Measurements from ENCODE around the gene KRTAP4-8. TPM values are rescaled to one million over a fixed set of nuclear protein-coding genes. Genes with fewer than 3 reads are reported as not detected.
"Not testable (repeated sequence)": the region's sequence is repeated elsewhere in the genome, so short reads cannot be mapped to it uniquely, and the experiment has no call there.

Gene KRTAP4-8
- total and polyA plus RNA-seq, 9 donors: not detected

GRCh38 chr17:41108728-41109386 is 10.9 kb upstream of the KRTAP4-8 start:
- no CpG with 5 or more reads among the region's 1 CpG for WGBS (ENCODE audit: insufficient coverage)
- DNase-seq: not testable (repeated sequence)

GRCh38 chr17:41107941-41108450 is 10.1 kb upstream of the KRTAP4-8 start:
- no CpG with 5 or more reads among the region's 1 CpG for WGBS (ENCODE audit: insufficient coverage)

More at GRCh38 chr17:41108728-41109386, 10.9 kb upstream of the KRTAP4-8 start:
- H3K4me1 ChIP-seq (ENCODE audit: control insufficient read depth, insufficient read depth, low read length); H3K4me3 ChIP-seq (ENCODE audit: low read length); H3K36me3 ChIP-seq (ENCODE audit: control insufficient read depth, insufficient read depth, low read length); H3K27ac ChIP-seq (ENCODE audit: low read length); H3K27me3 ChIP-seq (ENCODE audit: control insufficient read depth, insufficient read depth, low read length); H3K9me3 ChIP-seq (replicated peaks; ENCODE audit: control insufficient read depth, low read depth, low read length): not testable (repeated sequence)

GRCh38 chr17:41105347-41105746 is 7.4 kb upstream of the KRTAP4-8 start, which contains the start of gene KRTAP4-9:
TSS of gene KRTAP4-9 (plus strand) at chr17:41105389. CDS start at chr17:41105389, 0 bp downstream.
- DNase-seq; H3K27me3 ChIP-seq (ENCODE audit: control insufficient read depth, insufficient read depth, low read length); H3K27ac ChIP-seq (ENCODE audit: low read length); H3K4me3 ChIP-seq (ENCODE audit: low read length); H3K4me1 ChIP-seq (ENCODE audit: control insufficient read depth, insufficient read depth, low read length); H3K9me3 ChIP-seq (replicated peaks; ENCODE audit: control insufficient read depth, low read depth, low read length); H3K36me3 ChIP-seq (ENCODE audit: control insufficient read depth, insufficient read depth, low read length): not testable (repeated sequence)
- 59% methylated on average over 9 of the region's 10 CpGs for WGBS (ENCODE audit: insufficient coverage)

More at GRCh38 chr17:41107941-41108450, 10.1 kb upstream of the KRTAP4-8 start:
- no peak overlapping the region for H3K4me3 ChIP-seq (ENCODE audit: low read length)
- no peaks in the 10 kb centered on the region for H3K36me3 ChIP-seq (ENCODE audit: control insufficient read depth, insufficient read depth, low read length)
- H3K27me3 ChIP-seq (ENCODE audit: control insufficient read depth, insufficient read depth, low read length): no peaks in the 10 kb centered on the region
- no peaks in the 10 kb centered on the region for H3K4me1 ChIP-seq (ENCODE audit: control insufficient read depth, insufficient read depth, low read length)
- no peak overlapping the region for H3K27ac ChIP-seq (ENCODE audit: low read length)
- H3K9me3 ChIP-seq (replicated peaks; ENCODE audit: control insufficient read depth, low read depth, low read length): no peaks in the 10 kb centered on the region
- no peak for DNase-seq

- H3K4me3 ChIP-seq (ENCODE audit: low read length); H3K4me1 ChIP-seq (ENCODE audit: control insufficient read depth, insufficient read depth, low read length); DNase-seq; H3K36me3 ChIP-seq (ENCODE audit: control insufficient read depth, insufficient read depth, low read length); H3K27ac ChIP-seq (ENCODE audit: low read length); H3K27me3 ChIP-seq (ENCODE audit: control insufficient read depth, insufficient read depth, low read length); H3K9me3 ChIP-seq (replicated peaks; ENCODE audit: control insufficient read depth, low read depth, low read length): not testable (repeated sequence)
- WGBS (ENCODE audit: insufficient coverage): no CpG with 5 or more reads among the region's 2 CpGs
Observed at GRCh38 chr17:41104386-41105038, 6.6 kb upstream of the KRTAP4-8 start.

GRCh38 chr17:41103896-41104295 is 6.0 kb upstream of the KRTAP4-8 start:
- DNase-seq: no peak
- Histone ChIP-seq H3K36me3 (ENCODE audit: control insufficient read depth, insufficient read depth, low read length) (no peaks in the 10 kb centered on the region), H3K9me3 (replicated peaks; ENCODE audit: control insufficient read depth, low read depth, low read length) (no peaks in the 10 kb centered on the region), H3K27ac (ENCODE audit: low read length) (no peak overlapping the region), H3K27me3 (ENCODE audit: control insufficient read depth, insufficient read depth, low read length) (no peaks in the 10 kb centered on the region), H3K4me1 (ENCODE audit: control insufficient read depth, insufficient read depth, low read length) (no peaks in the 10 kb centered on the region), H3K4me3 (ENCODE audit: low read length) (no peak overlapping the region)
- no CpG with 5 or more reads among the region's 1 CpG for WGBS (ENCODE audit: insufficient coverage)

- no peak for DNase-seq
- no peaks in the 10 kb centered on the region for H3K9me3 ChIP-seq (replicated peaks; ENCODE audit: control insufficient read depth, low read depth, low read length)
- no peaks in the 10 kb centered on the region for H3K27me3 ChIP-seq (ENCODE audit: control insufficient read depth, insufficient read depth, low read length)
- no peak within 1 kb of the TSS for H3K27ac ChIP-seq (ENCODE audit: low read length)
- H3K4me1 ChIP-seq (ENCODE audit: control insufficient read depth, insufficient read depth, low read length): no peaks in the 10 kb centered on the region
- H3K4me3 ChIP-seq (ENCODE audit: low read length): no peak within 1 kb of the TSS
- WGBS (ENCODE audit: insufficient coverage): 41% methylated on average over 9 of the region's 10 CpGs
- no peaks in the 10 kb centered on the region for H3K36me3 ChIP-seq (ENCODE audit: control insufficient read depth, insufficient read depth, low read length)
Observed at GRCh38 chr17:41101586-41102259, 3.8 kb upstream of the KRTAP4-8 start, which contains the start of gene KRTAP4-16. TSS of gene KRTAP4-16 (minus strand) at chr17:41102209. CDS start at chr17:41102209, 0 bp downstream.

GRCh38 chr17:41099682-41100480 is 1.9 kb upstream of the KRTAP4-8 start:
- H3K36me3 ChIP-seq (ENCODE audit: control insufficient read depth, insufficient read depth, low read length); H3K9me3 ChIP-seq (replicated peaks; ENCODE audit: control insufficient read depth, low read depth, low read length); DNase-seq; H3K27ac ChIP-seq (ENCODE audit: low read length); H3K4me1 ChIP-seq (ENCODE audit: control insufficient read depth, insufficient read depth, low read length); H3K27me3 ChIP-seq (ENCODE audit: control insufficient read depth, insufficient read depth, low read length); H3K4me3 ChIP-seq (ENCODE audit: low read length): not testable (repeated sequence)
- no CpG with 5 or more reads among the region's 7 CpGs for WGBS (ENCODE audit: insufficient coverage)

- Histone ChIP-seq H3K9me3 (replicated peaks; ENCODE audit: control insufficient read depth, low read depth, low read length) (no peaks in the 10 kb centered on the region), H3K4me3 (ENCODE audit: low read length) (no peak overlapping the region), H3K27me3 (ENCODE audit: control insufficient read depth, insufficient read depth, low read length) (no peaks in the 10 kb centered on the region), H3K4me1 (ENCODE audit: control insufficient read depth, insufficient read depth, low read length) (no peaks in the 10 kb centered on the region), H3K27ac (ENCODE audit: low read length) (no peak overlapping the region), H3K36me3 (ENCODE audit: control insufficient read depth, insufficient read depth, low read length) (no peaks in the 10 kb centered on the region)
- no CpG with 5 or more reads among the region's 6 CpGs for WGBS (ENCODE audit: insufficient coverage)
- no peak for DNase-seq
Observed at GRCh38 chr17:41098481-41098880, 539 bp upstream of the KRTAP4-8 start.

- H3K27ac ChIP-seq (ENCODE audit: low read length): no peak overlapping the region
- H3K27me3 ChIP-seq (ENCODE audit: control insufficient read depth, insufficient read depth, low read length): no peaks in the 10 kb centered on the region
- DNase-seq: no peak
- H3K36me3 ChIP-seq (ENCODE audit: control insufficient read depth, insufficient read depth, low read length): no peaks in the 10 kb centered on the region
- no peaks in the 10 kb centered on the region for H3K9me3 ChIP-seq (replicated peaks; ENCODE audit: control insufficient read depth, low read depth, low read length)
- H3K4me3 ChIP-seq (ENCODE audit: low read length): no peak overlapping the region
- 86% methylated on average over 5 of the region's 7 CpGs for WGBS (ENCODE audit: insufficient coverage)
- H3K4me1 ChIP-seq (ENCODE audit: control insufficient read depth, insufficient read depth, low read length): no peaks in the 10 kb centered on the region
Observed at GRCh38 chr17:41096055-41096454, 1.9 kb downstream of the KRTAP4-8 start.

Data from muscle of leg (tissue), 11 donors.